Measurements from ENCODE around the gene PGF. TPM values are rescaled to one million over a fixed set of nuclear protein-coding genes. Genes with fewer than 3 reads are reported as not detected.

Gene PGF
- total RNA-seq, 4 donors from 2014 or later: 1.6 to 42.3 (median 6.2) TPM

DNA sequence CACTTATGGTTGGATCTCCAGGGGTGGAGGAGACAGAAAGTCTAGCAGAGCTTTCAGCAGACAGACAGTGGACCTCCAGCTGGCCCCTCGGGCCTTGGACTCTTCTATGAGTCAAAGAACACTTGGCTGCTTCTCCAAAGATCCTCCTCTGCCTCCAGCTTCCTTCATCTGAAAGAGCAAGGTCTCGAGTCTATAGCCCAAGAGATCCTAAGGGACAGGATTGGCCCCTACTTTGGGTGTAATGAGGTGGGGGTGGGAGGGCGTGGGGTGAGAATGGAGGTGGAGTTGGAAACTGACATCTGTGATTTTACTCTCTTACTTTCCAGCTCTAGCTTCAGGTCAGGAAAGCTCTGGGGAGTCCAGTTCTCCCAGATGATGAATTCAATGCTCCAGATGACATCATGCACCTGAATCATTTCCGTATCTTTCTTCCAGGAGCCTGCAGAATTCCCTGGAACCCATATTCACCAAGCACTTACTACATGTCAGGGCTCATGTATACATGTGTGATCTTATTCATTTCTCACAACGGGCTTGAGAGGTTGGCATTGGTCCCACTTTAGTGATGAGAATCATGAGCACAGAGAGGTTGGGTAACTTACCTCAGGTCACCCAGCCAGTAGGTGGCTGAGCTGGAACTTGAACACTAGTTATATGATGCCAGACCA is 10.2 kb upstream of the PGF start:
- Histone ChIP-seq H3K4me1 (peaks cover 0 to 28% (median 7%) of the 10 kb centered on the region in 3 donors), H3K27me3 (no peaks in the 10 kb centered on the region), H3K27ac (no peak overlapping the region), H3K9me3 (no peaks in the 10 kb centered on the region), H3K4me3 (no peak overlapping the region), H3K36me3 (no peaks in the 10 kb centered on the region)
- 26 to 31% methylated on average over 4 to 5 of the region's 5 CpGs for WGBS, 2 donors
- intact Hi-C loops (cut with DNase I): no loop called here
- DNase-seq: no peak
- no peak for TF ChIP-seq POLR2A (IDR thresholded peaks at IDR 0.05)
- TF ChIP-seq, protein P1, sequence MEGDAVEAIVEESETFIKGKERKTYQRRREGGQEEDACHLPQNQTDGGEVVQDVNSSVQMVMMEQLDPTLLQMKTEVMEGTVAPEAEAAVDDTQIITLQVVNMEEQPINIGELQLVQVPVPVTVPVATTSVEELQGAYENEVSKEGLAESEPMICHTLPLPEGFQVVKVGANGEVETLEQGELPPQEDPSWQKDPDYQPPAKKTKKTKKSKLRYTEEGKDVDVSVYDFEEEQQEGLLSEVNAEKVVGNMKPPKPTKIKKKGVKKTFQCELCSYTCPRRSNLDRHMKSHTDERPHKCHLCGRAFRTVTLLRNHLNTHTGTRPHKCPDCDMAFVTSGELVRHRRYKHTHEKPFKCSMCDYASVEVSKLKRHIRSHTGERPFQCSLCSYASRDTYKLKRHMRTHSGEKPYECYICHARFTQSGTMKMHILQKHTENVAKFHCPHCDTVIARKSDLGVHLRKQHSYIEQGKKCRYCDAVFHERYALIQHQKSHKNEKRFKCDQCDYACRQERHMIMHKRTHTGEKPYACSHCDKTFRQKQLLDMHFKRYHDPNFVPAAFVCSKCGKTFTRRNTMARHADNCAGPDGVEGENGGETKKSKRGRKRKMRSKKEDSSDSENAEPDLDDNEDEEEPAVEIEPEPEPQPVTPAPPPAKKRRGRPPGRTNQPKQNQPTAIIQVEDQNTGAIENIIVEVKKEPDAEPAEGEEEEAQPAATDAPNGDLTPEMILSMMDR (IDR thresholded peaks at IDR 0.05): no peak

DNA sequence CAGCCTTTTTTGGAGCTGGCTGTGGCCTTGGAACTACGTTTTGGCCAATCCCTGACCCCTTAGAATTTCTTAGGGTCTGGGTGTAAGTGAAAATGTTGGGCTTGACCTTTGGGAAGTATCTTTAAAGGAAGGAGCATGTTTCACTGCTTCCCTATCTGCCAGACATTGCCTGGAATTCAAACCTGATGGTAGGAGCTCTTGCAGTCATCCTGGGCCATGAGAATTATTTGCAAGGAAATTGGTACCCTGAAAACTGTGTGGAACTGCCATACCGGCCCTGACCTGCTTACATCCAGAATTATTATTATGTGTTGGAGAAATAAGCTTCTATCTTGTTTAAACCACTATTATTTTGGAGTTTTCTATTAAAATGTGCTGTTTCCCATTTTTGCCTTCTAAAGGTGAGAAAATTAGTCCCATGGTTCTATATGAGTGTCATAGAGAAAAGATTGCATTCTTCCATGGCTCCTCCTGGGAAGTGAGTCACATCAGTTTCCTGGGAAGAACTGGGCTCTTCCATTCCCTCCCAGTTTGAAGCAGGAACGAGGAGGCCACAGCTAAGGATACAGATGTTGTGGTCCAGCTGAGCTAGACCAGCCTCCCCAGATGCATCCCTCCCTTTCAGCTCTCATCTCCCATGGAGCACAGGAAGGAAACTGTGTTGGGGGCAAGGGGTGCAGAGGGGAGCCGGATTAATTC is 9.5 kb upstream of the PGF start:
- no peaks in the 10 kb centered on the region for H3K27me3 ChIP-seq
- peaks cover 0 to 28% (median 7%) of the 10 kb centered on the region in 3 donors for H3K4me1 ChIP-seq
- TF ChIP-seq, protein P1 (IDR thresholded peaks at IDR 0.05): no peak
- TF ChIP-seq POLR2A (IDR thresholded peaks at IDR 0.05): no peak
- DNase-seq: no peak
- intact Hi-C loops (cut with DNase I): no loop called here
- no peak overlapping the region for H3K27ac ChIP-seq
- H3K4me3 ChIP-seq: no peak overlapping the region
- H3K9me3 ChIP-seq: no peaks in the 10 kb centered on the region
- WGBS, 2 donors: 53 to 62% methylated on average over 3 to 4 of the region's 4 CpGs
- no peaks in the 10 kb centered on the region for H3K36me3 ChIP-seq

DNA sequence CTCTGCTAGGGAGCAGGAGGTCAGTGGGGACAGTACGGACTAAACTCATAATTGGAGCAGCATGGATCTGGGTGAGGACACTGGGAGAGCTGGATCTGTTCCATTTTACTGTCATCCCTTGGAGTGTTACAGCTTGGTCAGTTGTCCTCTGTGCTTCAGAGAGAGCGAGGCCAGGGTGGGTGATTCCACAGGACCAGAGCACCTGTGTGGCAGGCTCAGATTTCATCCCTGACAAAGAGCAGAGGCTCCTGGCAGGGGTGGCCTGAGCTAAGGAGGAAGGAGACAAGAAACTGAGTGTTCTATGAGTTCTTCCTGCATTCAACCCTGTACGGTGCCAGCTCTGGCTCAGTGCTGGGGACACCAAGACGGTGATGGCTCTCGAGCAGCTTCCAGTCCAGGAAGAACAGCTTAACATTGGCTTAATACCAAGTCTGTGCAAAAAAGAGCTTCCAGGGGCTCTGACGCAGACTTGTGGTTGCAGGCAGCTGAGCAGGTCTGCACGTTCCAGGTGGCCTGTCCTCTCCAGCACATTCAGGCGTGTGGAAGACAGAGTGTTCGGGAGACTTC is 8.4 kb upstream of the PGF start:
- H3K4me1 ChIP-seq: peaks cover 0 to 28% (median 10%) of the 10 kb centered on the region in 3 donors
- H3K27ac ChIP-seq: no peak overlapping the region
- no peaks in the 10 kb centered on the region for H3K36me3 ChIP-seq
- no peaks in the 10 kb centered on the region for H3K27me3 ChIP-seq
- TF ChIP-seq, protein P1 (IDR thresholded peaks at IDR 0.05): no peak
- no peak for TF ChIP-seq POLR2A (IDR thresholded peaks at IDR 0.05)
- no peak for DNase-seq
- H3K4me3 ChIP-seq: no peak overlapping the region
- H3K9me3 ChIP-seq: no peaks in the 10 kb centered on the region
- WGBS, 2 donors: 25 to 42% methylated on average over 9 of the region's 9 CpGs
- intact Hi-C loops (cut with DNase I): no loop called here

DNA sequence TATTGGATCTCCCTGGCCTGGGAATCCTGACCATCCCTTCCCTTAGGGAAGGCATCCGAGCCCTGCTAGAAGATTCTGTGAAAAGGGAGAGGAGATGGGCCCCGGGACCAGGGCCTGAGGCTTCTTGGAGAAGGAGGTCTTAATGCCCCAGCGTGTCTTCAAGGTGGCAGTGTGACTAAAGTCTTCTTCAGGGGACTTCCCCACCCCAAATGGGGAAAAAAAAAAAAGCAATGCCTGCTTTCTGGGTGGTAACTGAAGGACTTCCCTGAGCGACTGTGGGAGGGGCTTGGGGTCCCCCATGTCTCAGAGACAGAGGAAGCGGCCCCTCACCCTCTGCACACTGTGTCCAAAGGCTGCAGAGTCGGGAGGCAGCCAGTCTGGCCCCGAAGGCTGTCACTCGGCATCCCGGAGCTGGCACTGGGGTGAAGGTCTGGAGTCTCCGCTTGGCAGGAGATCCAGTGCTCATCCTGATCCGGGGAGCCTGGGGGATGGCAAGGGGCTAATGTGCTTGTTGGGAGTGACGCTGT is 7.8 kb upstream of the PGF start:
- intact Hi-C loops (cut with DNase I): no loop called here
- WGBS, 2 donors: 62 to 66% methylated on average over 4 to 8 of the region's 12 CpGs
- TF ChIP-seq, protein P1 (IDR thresholded peaks at IDR 0.05): no peak
- no peak for TF ChIP-seq POLR2A (IDR thresholded peaks at IDR 0.05)

DNA sequence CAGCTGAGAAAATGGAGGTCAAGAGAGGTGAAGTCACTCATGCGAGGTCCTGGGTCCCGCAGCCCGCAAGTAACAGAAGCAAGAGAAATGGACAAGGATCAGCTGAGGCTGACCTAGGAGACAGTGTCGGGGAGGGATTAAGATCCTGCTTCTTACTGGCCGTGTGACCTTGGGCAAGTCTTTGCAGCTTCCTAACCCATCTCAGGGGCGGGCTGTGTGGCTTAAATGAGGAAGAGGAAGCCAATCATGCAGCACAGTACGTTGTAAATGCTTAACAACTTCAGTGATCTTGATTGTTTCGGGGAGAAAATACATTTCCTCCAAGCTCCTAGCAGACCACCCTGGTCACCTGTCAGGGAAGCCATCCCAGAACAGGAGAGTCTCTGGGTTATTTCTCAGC is 7.1 kb upstream of the PGF start:
- Histone ChIP-seq H3K27me3 (no peaks in the 10 kb centered on the region), H3K4me1 (peaks cover 0 to 28% (median 10%) of the 10 kb centered on the region in 3 donors), H3K27ac (no peak overlapping the region), H3K36me3 (no peaks in the 10 kb centered on the region), H3K4me3 (no peak overlapping the region), H3K9me3 (no peaks in the 10 kb centered on the region)
- no peak for TF ChIP-seq POLR2A (IDR thresholded peaks at IDR 0.05)
- TF ChIP-seq, protein P1 (IDR thresholded peaks at IDR 0.05): no peak
- WGBS, 2 donors: 64 to 71% methylated on average over 6 to 7 of the region's 8 CpGs
- no peak for DNase-seq
- intact Hi-C loops (cut with DNase I): no loop called here

More for the DNA sequence above, 7.8 kb upstream of the PGF start:
- no peak for DNase-seq
- Histone ChIP-seq H3K4me3 (no peak overlapping the region), H3K4me1 (peaks cover 0 to 28% (median 10%) of the 10 kb centered on the region in 3 donors), H3K36me3 (no peaks in the 10 kb centered on the region), H3K27me3 (no peaks in the 10 kb centered on the region), H3K27ac (no peak overlapping the region), H3K9me3 (no peaks in the 10 kb centered on the region)

All from esophagus squamous epithelium (tissue), 5 donors.